ENCODE data around the gene SMOC2.

- TF ChIP-seq CTCF (IDR thresholded peaks at IDR 0.05) (no peak), EZH2 (IDR thresholded peaks at IDR 0.05; ENCODE audit: borderline replicate concordance, insufficient read depth, low read depth, low read length, poor library complexity, severe bottlenecking) (no peak)
These were observed 93.3 kb downstream of the SMOC2 start for GRCh38 chr6:168534265-168534664.

All from B cell (primary cell).